HCT116 (cell line): ENCODE results near the gene RNF130.

Experiments
- EZH2 ChIP-seq: fragments of 200-600 bp; sonication (generic); IDR thresholded peaks from 2 replicates; pipeline ENCODE4 v1.6.1; 2017; ENCODE audit warnings: antibody characterized with exemption, mixed run types
- JUND ChIP-seq: IDR thresholded peaks from 2 replicates; pipeline ENCODE4 v1.6.1; 2012
- POLR2A ChIP-seq: IDR thresholded peaks from 2 replicates; pipeline ENCODE4 v1.7.0; 2011; ENCODE audit warnings: borderline replicate concordance; ENCODE audit not compliant: insufficient read depth, insufficient read length; ENCODE audit errors: extremely low read depth
- POLR2AphosphoS5 ChIP-seq: IDR thresholded peaks from 2 replicates; pipeline ENCODE4 v1.6.1; 2011; ENCODE audit warnings: mild to moderate bottlenecking, low read depth, low read length, moderate library complexity
- RAD21 ChIP-seq: IDR thresholded peaks from 2 replicates; pipeline ENCODE4 v1.6.1; 2012; ENCODE audit warnings: low read depth, mild to moderate bottlenecking
- SIN3A ChIP-seq: IDR thresholded peaks from 2 replicates; pipeline ENCODE4 v1.6.1; 2012; ENCODE audit warnings: low read depth
- SP1 ChIP-seq: IDR thresholded peaks from 2 replicates; pipeline ENCODE4 v1.6.1; 2012; ENCODE audit warnings: low read depth
- SRF ChIP-seq: IDR thresholded peaks from 2 replicates; pipeline ENCODE4 v1.6.1; 2012; ENCODE audit warnings: low read depth
- YY1 ChIP-seq: IDR thresholded peaks from 2 replicates; pipeline ENCODE4 v1.6.1; 2011; ENCODE audit warnings: low read length, low read depth, moderate library complexity, mild to moderate bottlenecking; ENCODE audit not compliant: insufficient replicate concordance; ENCODE audit errors: extremely low read depth
- ZFX ChIP-seq: fragments of 450-650 bp; IDR thresholded peaks from 2 replicates; pipeline ENCODE4 v1.6.1; 2017
- TF ChIP-seq, protein P1 (sequence below), 3 experiments: fragments of 200-600 bp in 1 of 3; sonication (generic) in 1 of 3; IDR thresholded peaks in 2 of 3; conservative IDR thresholded peaks in 1 of 3; 2 replicates each; pipeline ENCODE4 v1.5.1; 2012 to 2017; ENCODE audit warnings: low read depth in 2 of 3, low read length in 2 of 3, antibody characterized with exemption in 1 of 3, borderline replicate concordance in 1 of 3, control low read depth in 1 of 3, mild to moderate bottlenecking in 1 of 3, mixed read lengths in 1 of 3, mixed run types in 1 of 3, moderate library complexity in 1 of 3; ENCODE audit not compliant: insufficient read depth in 1 of 3
- TF ChIP-seq, protein P2 (sequence below): IDR thresholded peaks from 2 replicates; pipeline ENCODE4 v1.6.1; 2012; ENCODE audit warnings: low read depth
- TF ChIP-seq, protein P3 (sequence below): IDR thresholded peaks from 2 replicates; pipeline ENCODE4 v1.6.1; 2012

GRCh38 chr5:180118391-180118791, 46.8 kb upstream of the RNF130 start:
- TF ChIP-seq, protein P1, sequence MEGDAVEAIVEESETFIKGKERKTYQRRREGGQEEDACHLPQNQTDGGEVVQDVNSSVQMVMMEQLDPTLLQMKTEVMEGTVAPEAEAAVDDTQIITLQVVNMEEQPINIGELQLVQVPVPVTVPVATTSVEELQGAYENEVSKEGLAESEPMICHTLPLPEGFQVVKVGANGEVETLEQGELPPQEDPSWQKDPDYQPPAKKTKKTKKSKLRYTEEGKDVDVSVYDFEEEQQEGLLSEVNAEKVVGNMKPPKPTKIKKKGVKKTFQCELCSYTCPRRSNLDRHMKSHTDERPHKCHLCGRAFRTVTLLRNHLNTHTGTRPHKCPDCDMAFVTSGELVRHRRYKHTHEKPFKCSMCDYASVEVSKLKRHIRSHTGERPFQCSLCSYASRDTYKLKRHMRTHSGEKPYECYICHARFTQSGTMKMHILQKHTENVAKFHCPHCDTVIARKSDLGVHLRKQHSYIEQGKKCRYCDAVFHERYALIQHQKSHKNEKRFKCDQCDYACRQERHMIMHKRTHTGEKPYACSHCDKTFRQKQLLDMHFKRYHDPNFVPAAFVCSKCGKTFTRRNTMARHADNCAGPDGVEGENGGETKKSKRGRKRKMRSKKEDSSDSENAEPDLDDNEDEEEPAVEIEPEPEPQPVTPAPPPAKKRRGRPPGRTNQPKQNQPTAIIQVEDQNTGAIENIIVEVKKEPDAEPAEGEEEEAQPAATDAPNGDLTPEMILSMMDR (IDR thresholded peaks at IDR 0.05 in 2 of 3, conservative IDR thresholded peaks at IDR 0.05 in 1 of 3; ENCODE audit: borderline replicate concordance in 1 of 3, insufficient read depth in 1 of 3, low read depth in 2 of 3, low read length in 2 of 3): no peak
- TF ChIP-seq POLR2A (no peak), POLR2AphosphoS5 (no peak), SRF (no peak), YY1 (no peak), EZH2 (no peak), JUND (no peak), SIN3A (no peak), ZFX (no peak), RAD21 (no peak), SP1 (no peak)
- TF ChIP-seq, protein P2, sequence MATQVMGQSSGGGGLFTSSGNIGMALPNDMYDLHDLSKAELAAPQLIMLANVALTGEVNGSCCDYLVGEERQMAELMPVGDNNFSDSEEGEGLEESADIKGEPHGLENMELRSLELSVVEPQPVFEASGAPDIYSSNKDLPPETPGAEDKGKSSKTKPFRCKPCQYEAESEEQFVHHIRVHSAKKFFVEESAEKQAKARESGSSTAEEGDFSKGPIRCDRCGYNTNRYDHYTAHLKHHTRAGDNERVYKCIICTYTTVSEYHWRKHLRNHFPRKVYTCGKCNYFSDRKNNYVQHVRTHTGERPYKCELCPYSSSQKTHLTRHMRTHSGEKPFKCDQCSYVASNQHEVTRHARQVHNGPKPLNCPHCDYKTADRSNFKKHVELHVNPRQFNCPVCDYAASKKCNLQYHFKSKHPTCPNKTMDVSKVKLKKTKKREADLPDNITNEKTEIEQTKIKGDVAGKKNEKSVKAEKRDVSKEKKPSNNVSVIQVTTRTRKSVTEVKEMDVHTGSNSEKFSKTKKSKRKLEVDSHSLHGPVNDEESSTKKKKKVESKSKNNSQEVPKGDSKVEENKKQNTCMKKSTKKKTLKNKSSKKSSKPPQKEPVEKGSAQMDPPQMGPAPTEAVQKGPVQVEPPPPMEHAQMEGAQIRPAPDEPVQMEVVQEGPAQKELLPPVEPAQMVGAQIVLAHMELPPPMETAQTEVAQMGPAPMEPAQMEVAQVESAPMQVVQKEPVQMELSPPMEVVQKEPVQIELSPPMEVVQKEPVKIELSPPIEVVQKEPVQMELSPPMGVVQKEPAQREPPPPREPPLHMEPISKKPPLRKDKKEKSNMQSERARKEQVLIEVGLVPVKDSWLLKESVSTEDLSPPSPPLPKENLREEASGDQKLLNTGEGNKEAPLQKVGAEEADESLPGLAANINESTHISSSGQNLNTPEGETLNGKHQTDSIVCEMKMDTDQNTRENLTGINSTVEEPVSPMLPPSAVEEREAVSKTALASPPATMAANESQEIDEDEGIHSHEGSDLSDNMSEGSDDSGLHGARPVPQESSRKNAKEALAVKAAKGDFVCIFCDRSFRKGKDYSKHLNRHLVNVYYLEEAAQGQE: no peak
- TF ChIP-seq, protein P3, sequence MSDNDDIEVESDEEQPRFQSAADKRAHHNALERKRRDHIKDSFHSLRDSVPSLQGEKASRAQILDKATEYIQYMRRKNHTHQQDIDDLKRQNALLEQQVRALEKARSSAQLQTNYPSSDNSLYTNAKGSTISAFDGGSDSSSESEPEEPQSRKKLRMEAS: no peak
